PFSK-1 (cell line): Measurements from ENCODE around the gene CDK1.

Experiments
- FOXP2 ChIP-seq: optimal IDR thresholded peaks from 2 replicates; pipeline ENCODE3; 2011; ENCODE audit warnings: borderline replicate concordance, control low read depth, inconsistent platforms; ENCODE audit not compliant: insufficient read depth; ENCODE audit errors: extremely low read length, extremely low read depth
- POLR2AphosphoS5 ChIP-seq: IDR thresholded peaks from 2 replicates; pipeline ENCODE4 v1.6.1; 2012; ENCODE audit warnings: low read depth, mild to moderate bottlenecking, control low read depth, low read length, moderate library complexity
- REST ChIP-seq, 2 experiments: IDR thresholded peaks; 2 replicates each; pipeline versions ENCODE4 v1.6.1 to v1.8.0; 2011 to 2012; ENCODE audit warnings: low read depth in 2 of 2, low read length in 2 of 2, control low read depth in 1 of 2, inconsistent platforms in 1 of 2, mild to moderate bottlenecking in 1 of 2, moderate library complexity in 1 of 2; ENCODE audit not compliant: insufficient read depth in 1 of 2
- SIN3A ChIP-seq: IDR thresholded peaks from 2 replicates; pipeline ENCODE4 v1.6.1; 2012; ENCODE audit warnings: mild to moderate bottlenecking, low read length, moderate library complexity, borderline replicate concordance; ENCODE audit not compliant: insufficient read depth
- TAF1 ChIP-seq: IDR thresholded peaks from 2 replicates; pipeline ENCODE4 v1.6.1; 2012; ENCODE audit warnings: low read length, control low read depth, borderline replicate concordance; ENCODE audit not compliant: insufficient read depth

CDK1 gene

GRCh38 chr10:60819271-60819670 is 41.0 kb downstream of the CDK1 start:
- TF ChIP-seq SIN3A (no peak), REST (IDR thresholded peaks at IDR 0.05; ENCODE audit: insufficient read depth in 1 of 2, low read depth in 2 of 2, low read length in 2 of 2) (no peak), FOXP2 (no peak), POLR2AphosphoS5 (no peak), TAF1 (no peak)

GRCh38 chr10:60820093-60820754 is 41.9 kb downstream of the CDK1 start:
- TF ChIP-seq FOXP2 (no peak), POLR2AphosphoS5 (no peak), TAF1 (no peak), SIN3A (no peak), REST (IDR thresholded peaks at IDR 0.05; ENCODE audit: insufficient read depth in 1 of 2, low read depth in 2 of 2, low read length in 2 of 2) (no peak)

- TF ChIP-seq REST (IDR thresholded peaks at IDR 0.05; ENCODE audit: insufficient read depth in 1 of 2, low read depth in 2 of 2, low read length in 2 of 2) (no peak), FOXP2 (no peak), TAF1 (no peak), POLR2AphosphoS5 (no peak), SIN3A (no peak)
These were observed 43.4 kb downstream of the CDK1 start for GRCh38 chr10:60821656-60822055.

GRCh38 chr10:60822809-60823208 is 44.5 kb downstream of the CDK1 start:
- TF ChIP-seq SIN3A (no peak), POLR2AphosphoS5 (no peak), TAF1 (no peak), FOXP2 (no peak), REST (IDR thresholded peaks at IDR 0.05; ENCODE audit: insufficient read depth in 1 of 2, low read depth in 2 of 2, low read length in 2 of 2) (no peak)

GRCh38 chr10:60823324-60823723 is 45.0 kb downstream of the CDK1 start:
- no peak for TF ChIP-seq POLR2AphosphoS5
- TF ChIP-seq FOXP2 = no peak
- no peak for TF ChIP-seq TAF1
- TF ChIP-seq SIN3A = no peak
- TF ChIP-seq REST (IDR thresholded peaks at IDR 0.05; ENCODE audit: insufficient read depth in 1 of 2, low read depth in 2 of 2, low read length in 2 of 2) = no peak
